ENCODE measurements around the gene LAMA5.

DNA sequence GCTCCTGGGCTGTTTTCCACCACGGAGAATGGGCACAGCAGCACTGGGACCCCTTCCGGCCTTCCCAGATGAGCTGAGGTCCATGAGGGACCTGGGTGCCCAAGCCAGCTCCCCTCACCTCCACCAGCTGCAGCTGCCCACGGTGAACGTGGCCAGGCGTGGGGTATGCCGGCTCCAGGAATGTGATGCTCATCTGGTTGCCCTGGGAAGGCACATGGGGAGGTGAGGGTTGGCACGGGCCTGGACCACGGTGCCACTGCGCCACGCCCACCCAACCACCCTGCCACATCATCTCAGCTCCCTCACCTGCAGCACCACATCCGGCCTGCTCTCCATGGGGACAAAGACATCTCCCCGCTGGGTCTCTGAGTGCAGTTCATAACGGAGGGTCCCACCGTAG is 40.6 kb downstream of the LAMA5 start:
- TF ChIP-seq, protein P1, sequence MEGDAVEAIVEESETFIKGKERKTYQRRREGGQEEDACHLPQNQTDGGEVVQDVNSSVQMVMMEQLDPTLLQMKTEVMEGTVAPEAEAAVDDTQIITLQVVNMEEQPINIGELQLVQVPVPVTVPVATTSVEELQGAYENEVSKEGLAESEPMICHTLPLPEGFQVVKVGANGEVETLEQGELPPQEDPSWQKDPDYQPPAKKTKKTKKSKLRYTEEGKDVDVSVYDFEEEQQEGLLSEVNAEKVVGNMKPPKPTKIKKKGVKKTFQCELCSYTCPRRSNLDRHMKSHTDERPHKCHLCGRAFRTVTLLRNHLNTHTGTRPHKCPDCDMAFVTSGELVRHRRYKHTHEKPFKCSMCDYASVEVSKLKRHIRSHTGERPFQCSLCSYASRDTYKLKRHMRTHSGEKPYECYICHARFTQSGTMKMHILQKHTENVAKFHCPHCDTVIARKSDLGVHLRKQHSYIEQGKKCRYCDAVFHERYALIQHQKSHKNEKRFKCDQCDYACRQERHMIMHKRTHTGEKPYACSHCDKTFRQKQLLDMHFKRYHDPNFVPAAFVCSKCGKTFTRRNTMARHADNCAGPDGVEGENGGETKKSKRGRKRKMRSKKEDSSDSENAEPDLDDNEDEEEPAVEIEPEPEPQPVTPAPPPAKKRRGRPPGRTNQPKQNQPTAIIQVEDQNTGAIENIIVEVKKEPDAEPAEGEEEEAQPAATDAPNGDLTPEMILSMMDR (IDR thresholded peaks at IDR 0.05) = no peak
- no peak for TF ChIP-seq POLR2AphosphoS5 (IDR thresholded peaks at IDR 0.05; ENCODE audit: insufficient read depth in 1 of 2, low read depth in 1 of 2)

Data from vagina (tissue), 2 donors.